ENCODE measurements around the gene RNF8.
A peak's percentile ranks its signal among the peaks of the same experiment; 100 is the strongest.
"Not testable (repeated sequence)": the region's sequence is repeated elsewhere in the genome, so short reads cannot be mapped to it uniquely, and the experiment has no call there.

Gene RNF8, protein sequence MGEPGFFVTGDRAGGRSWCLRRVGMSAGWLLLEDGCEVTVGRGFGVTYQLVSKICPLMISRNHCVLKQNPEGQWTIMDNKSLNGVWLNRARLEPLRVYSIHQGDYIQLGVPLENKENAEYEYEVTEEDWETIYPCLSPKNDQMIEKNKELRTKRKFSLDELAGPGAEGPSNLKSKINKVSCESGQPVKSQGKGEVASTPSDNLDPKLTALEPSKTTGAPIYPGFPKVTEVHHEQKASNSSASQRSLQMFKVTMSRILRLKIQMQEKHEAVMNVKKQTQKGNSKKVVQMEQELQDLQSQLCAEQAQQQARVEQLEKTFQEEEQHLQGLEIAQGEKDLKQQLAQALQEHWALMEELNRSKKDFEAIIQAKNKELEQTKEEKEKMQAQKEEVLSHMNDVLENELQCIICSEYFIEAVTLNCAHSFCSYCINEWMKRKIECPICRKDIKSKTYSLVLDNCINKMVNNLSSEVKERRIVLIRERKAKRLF

GRCh38 chr6:37353761-37354525, at the start of gene RNF8:
Gene RNF8, plus strand, starts transcription at chr6:37353983. Its CDS starts 182 bp downstream, at chr6:37354165.
- peak; percentile 76 to 83 for DNase-seq (ENCODE audit: extremely low read depth in 1 of 2, low read depth in 1 of 2)

GRCh38 chr6:37304766-37305165, 49.0 kb upstream of the RNF8 start:
- no peak for DNase-seq (ENCODE audit: extremely low read depth in 1 of 2, low read depth in 1 of 2)

GRCh38 chr6:37305841-37306425, 47.9 kb upstream of the RNF8 start:
- no peak for DNase-seq (ENCODE audit: extremely low read depth in 1 of 2, low read depth in 1 of 2)

DNA sequence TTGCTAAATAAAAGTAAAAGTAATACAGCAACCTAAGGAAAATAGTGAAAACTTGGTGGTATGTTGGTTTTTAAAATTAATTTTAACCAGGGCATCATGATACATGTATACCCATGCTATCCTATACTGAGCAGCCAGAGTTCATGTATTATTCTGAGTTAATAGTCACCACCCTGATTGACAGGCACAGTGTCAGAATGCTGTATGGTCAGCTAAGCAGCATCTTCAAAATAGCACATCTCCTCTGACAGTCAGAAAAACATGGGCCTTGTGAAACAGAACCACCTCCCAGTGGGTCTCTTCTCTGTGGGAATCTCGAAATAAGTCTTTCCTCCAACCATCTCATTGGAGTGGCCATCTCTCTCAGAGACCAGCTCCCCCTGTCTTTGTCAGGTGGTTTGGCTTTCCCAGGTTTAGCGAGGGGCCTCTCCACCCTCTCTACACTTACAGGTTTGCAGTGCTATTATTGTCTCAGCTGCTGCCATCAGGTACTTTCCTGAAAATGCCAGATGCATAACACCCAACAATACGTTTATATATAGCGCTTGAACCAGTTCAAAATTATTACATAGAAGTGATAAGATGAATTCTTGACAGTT, 47.1 kb upstream of the RNF8 start:
- DNase-seq (ENCODE audit: extremely low read depth in 1 of 2, low read depth in 1 of 2): no peak

- DNase-seq (ENCODE audit: extremely low read depth in 1 of 2, low read depth in 1 of 2): not testable (repeated sequence)
Measured at GRCh38 chr6:37307484-37307883, 46.3 kb upstream of the RNF8 start.

DNA sequence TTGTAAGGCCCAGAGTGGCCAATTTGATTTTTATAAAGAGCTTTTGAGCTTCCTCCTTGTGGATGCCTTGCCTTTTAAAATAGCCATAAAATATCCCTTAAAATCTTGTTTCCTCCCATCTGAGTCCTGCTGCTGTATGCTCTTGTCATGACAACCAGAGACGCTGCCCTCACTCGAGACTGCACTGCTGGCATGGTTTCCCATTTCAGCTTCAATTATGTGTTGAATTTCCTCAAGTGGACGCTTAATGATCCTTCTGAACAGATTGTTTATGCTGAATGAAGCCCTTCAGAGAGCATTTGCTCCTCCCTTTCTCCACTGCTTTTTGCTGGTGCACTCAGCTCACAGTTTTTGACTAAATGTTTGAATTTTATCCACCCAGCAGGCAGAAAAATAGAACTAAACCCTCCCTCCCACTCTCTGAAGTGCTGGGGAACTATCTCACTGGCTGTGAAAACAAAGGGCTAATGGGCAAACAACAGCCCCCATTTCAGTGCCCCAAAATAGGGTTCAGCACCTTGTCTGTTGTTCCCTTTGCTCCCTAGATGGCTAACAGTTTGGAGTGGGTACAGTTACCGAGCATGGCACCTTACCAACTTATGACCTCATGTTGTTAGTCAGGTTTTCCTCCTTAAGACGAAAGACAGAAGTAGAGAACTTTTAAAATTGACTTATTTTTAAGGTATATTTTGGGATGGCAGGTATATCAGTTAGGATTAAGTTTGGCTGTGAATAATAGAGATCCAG, 45.5 kb upstream of the RNF8 start:
- DNase-seq (ENCODE audit: extremely low read depth in 1 of 2, low read depth in 1 of 2): no peak

GRCh38 chr6:37309046-37309445, 44.7 kb upstream of the RNF8 start:
- no peak for DNase-seq (ENCODE audit: extremely low read depth in 1 of 2, low read depth in 1 of 2)

DNA sequence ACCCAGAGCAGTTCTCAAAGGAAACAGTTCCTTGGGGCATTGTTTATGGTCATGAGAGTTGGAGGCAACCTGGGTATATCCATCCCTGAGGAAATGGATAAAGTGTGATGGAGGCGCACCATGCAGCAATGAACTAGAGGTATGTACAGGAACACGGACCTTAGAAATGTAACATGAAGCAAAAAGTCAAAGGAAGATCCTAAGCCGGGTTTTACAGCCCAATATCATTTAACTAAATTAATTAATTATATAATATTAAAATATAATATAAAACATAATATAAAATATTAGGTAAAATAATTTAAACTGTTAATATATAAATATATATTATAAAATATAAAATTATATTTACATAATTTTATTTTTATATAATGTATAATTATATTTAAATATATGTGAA, 44.1 kb upstream of the RNF8 start:
- DNase-seq (ENCODE audit: extremely low read depth in 1 of 2, low read depth in 1 of 2): no peak

DNA sequence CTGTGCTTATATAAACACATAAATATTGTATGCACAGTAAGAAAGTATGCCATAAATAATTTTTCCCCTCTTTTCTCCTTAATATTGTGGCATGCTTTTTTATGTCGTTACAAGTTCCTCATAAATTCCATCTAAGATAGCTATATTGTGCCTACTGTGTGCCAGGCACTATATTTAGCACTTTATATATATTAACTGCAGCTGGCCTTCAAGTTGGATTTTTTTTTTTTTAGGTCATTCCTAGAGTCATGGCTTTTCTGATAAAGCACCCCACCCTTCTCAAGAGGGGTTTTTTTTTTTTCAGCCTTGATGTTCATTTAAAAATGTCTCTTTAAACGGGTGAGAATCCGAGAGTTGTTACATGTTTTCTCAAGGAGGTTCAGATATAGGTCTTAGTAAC, 42.8 kb upstream of the RNF8 start:
- no peak for DNase-seq (ENCODE audit: extremely low read depth in 1 of 2, low read depth in 1 of 2)

DNA sequence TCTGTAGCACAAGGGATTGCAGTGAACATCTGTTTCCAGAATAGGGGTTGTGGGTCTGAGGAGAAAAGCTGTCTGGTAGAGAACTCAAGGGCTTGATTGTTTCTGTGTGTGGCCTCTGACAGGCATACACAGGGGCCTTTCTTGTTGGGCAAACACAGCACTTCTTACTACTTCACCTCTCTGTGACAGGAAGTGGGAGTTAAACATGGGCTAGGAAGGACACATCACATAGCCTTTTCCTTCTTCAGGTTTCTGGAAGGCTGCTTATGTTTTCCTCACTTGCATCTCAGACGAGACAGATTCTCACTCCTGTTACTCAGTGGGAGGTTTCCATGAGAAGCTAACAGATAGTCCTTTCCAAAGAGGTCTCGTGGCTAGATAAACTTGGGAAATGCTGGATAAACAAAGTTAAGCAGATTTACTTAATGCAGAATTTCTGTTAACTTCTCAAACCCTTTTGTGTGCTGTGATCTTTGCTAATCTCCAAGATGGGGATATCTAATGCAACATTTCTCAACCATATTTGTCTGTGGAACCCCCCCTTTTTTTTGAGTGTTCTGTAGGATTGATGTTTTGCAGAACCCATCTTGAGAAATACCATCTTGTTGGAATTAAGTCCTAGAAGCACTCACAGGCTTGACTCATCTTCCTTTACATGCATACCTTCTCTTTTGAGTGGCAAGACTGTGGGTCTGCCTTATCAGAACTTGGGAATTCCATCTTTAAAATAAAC, 41.9 kb upstream of the RNF8 start:
- no peak for DNase-seq (ENCODE audit: extremely low read depth in 1 of 2, low read depth in 1 of 2)

- no peak for DNase-seq (ENCODE audit: extremely low read depth in 1 of 2, low read depth in 1 of 2)
Measured at GRCh38 chr6:37313723-37314486, 39.9 kb upstream of the RNF8 start.

DNA sequence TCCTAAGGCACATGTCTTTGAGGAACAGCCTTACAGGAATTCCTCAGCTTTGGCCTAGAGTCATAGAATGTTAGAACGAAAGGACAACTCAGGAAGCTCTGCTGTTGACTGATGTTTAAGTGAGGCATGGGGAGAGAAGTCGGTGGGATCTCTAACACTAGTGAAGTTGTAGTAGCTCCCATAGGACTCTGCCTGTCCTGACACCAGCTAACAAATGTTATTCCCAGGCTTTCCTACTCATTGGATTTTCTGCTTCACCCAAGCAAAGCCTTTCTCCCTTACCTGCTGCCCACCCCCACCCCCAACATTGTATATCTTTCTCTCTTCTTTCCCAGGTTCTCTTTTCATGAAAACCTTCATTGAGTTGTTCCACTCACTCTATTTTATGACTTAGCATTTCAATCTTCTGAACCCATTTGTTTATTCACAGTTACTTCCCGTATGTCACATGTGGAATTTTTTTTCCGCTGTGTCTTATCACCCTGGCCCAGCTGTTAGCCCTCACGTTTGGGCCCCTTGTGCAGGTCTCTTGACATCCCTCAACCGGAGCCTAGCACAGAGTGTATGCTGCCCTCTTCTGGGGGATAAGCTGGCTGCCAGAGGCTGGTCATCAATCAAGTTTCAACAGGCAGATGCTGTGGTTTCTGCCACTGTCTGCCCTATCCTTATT, 39.2 kb upstream of the RNF8 start:
- no peak for DNase-seq (ENCODE audit: extremely low read depth in 1 of 2, low read depth in 1 of 2)

- no peak for DNase-seq (ENCODE audit: extremely low read depth in 1 of 2, low read depth in 1 of 2)
Measured at GRCh38 chr6:37315157-37315515, 38.6 kb upstream of the RNF8 start.

GRCh38 chr6:37316071-37316470, 37.7 kb upstream of the RNF8 start:
- DNase-seq (ENCODE audit: extremely low read depth in 1 of 2, low read depth in 1 of 2): no peak

DNA sequence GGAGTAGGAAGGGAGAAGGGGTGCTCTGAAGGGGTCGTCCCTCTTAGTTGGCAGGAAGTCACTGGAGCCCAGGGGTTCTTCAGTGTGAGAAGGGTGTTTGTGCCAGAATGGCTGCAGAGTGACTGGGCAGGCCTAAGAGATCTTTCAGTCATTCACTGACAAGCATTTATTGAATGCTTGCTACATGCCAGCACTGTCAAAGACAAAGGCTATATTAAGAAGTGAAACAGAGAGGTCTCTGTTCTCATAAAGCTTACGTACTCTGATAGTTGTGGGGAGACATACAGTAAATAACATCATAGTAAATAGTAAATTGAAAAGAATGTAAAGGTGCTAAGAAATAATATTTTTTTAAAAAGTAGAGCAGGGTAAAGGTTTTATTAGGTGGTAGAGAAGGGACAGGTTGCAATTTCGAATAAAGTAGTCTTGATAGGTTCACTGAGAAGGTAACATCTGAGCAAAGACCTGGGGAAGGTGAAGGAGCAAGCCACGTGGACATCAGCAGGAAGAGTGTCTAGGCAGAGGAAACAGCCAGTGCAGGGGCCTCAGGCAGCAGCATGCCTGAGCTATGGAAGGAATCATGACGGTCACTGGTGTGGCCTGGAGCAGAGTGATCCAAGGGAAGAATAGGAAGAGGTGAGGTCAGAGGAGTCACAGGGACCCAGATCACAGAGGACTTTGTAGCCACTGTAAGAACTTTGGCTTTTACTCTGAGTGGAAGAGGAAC, 36.3 kb upstream of the RNF8 start:
- no peak for DNase-seq (ENCODE audit: extremely low read depth in 1 of 2, low read depth in 1 of 2)

GRCh38 chr6:37319156-37319555, 34.6 kb upstream of the RNF8 start:
- DNase-seq (ENCODE audit: extremely low read depth in 1 of 2, low read depth in 1 of 2): no peak

- DNase-seq (ENCODE audit: extremely low read depth in 1 of 2, low read depth in 1 of 2): no peak
Measured at GRCh38 chr6:37319856-37320480, 33.8 kb upstream of the RNF8 start.

- DNase-seq (ENCODE audit: extremely low read depth in 1 of 2, low read depth in 1 of 2): no peak
Measured at GRCh38 chr6:37320646-37321045, 33.1 kb upstream of the RNF8 start.

Data from activated CD8-positive, alpha-beta memory T cell treated with anti-CD3 and anti-CD28 coated beads for 1 hour (primary cell).